ENCODE measurements around the gene CRISP1. TPM values are rescaled to one million over a fixed set of nuclear protein-coding genes. Genes with fewer than 3 reads are reported as not detected.

The CRISP1 gene
- total RNA-seq, 1 donor from 2014 or later: not detected

DNA sequence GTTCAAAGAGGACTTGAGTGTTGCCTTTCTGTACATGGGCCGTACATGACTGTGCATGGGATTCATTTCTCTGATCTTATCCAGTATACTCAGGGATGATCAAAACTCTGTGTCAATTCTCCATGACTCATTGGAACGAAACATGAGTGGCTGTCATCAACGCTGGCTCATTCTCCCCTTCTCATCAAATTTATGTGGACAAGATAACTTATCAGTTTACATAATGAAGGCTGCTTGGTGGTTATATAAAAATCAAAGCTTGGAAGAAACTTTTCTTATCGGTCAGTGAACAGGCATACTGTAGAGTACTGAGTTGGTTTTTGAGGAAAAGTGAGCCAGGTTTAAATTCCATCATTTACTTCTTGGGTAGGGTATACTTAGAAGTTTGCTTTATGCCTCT, 24.9 kb downstream of the CRISP1 start:
- DNase-seq (ENCODE audit: extremely low spot score in 2 of 2): no peak
- Histone ChIP-seq H3K4me1 (no peaks in the 10 kb centered on the region), H3K4me3 (no peak overlapping the region), H3K9me3 (no peaks in the 10 kb centered on the region), H3K27ac (no peak overlapping the region), H3K36me3 (no peaks in the 10 kb centered on the region), H3K27me3 (no peaks in the 10 kb centered on the region)
- intact Hi-C loops (cut with DNase I): no loop called here
- TF ChIP-seq POLR2A (IDR thresholded peaks at IDR 0.05): no peak
- TF ChIP-seq, protein P1, sequence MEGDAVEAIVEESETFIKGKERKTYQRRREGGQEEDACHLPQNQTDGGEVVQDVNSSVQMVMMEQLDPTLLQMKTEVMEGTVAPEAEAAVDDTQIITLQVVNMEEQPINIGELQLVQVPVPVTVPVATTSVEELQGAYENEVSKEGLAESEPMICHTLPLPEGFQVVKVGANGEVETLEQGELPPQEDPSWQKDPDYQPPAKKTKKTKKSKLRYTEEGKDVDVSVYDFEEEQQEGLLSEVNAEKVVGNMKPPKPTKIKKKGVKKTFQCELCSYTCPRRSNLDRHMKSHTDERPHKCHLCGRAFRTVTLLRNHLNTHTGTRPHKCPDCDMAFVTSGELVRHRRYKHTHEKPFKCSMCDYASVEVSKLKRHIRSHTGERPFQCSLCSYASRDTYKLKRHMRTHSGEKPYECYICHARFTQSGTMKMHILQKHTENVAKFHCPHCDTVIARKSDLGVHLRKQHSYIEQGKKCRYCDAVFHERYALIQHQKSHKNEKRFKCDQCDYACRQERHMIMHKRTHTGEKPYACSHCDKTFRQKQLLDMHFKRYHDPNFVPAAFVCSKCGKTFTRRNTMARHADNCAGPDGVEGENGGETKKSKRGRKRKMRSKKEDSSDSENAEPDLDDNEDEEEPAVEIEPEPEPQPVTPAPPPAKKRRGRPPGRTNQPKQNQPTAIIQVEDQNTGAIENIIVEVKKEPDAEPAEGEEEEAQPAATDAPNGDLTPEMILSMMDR (IDR thresholded peaks at IDR 0.05): no peak
- no peak for TF ChIP-seq POLR2AphosphoS5 (IDR thresholded peaks at IDR 0.05; ENCODE audit: insufficient read depth in 1 of 2, low read depth in 1 of 2)

DNA sequence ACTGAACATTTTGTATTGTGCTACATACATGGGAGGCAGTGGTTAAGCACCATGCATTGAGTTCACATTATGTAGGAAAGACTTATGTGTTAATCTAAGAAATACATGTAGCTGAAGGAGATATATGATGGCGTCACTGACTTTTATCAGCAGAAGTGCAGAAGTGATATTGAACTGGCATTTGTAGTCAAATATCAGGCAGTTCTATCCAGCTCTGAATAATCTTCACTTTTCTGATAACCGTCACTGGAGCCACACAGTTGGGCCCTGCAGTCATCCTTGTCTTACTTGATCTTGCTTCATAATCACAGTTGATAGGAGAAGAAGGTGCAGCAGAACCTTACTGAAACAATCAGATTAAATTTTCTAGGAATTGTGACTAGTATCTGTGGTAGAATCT, 26.4 kb downstream of the CRISP1 start:
- Histone ChIP-seq H3K27me3 (no peaks in the 10 kb centered on the region), H3K4me3 (no peak overlapping the region), H3K27ac (no peak overlapping the region), H3K36me3 (no peaks in the 10 kb centered on the region), H3K9me3 (no peaks in the 10 kb centered on the region), H3K4me1 (no peaks in the 10 kb centered on the region)
- intact Hi-C loops (cut with DNase I): no loop called here
- TF ChIP-seq POLR2A (IDR thresholded peaks at IDR 0.05) (no peak), POLR2AphosphoS5 (IDR thresholded peaks at IDR 0.05; ENCODE audit: insufficient read depth in 1 of 2, low read depth in 1 of 2) (no peak)
- TF ChIP-seq, protein P1 (IDR thresholded peaks at IDR 0.05): no peak
- DNase-seq (ENCODE audit: extremely low spot score in 2 of 2): no peak

DNA sequence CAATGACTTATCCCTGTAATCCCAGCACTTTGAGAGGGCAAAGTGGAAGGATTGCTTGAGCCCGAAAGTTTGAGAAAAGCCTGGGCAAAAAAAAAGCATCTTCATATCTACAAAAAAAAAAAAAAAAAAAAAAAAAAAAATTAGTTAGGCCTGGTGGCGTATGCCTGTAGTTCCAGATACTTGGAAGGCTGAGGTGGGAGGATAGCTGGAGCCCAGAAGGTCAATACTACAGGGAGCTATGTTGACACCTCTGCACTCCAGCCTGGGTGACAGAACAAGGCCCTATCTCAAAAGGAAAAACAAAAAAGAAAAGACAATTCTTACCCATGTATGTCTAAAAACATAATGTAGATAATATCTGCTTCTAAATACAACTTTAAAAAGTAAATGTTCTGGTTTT, 27.2 kb downstream of the CRISP1 start:
- no peak overlapping the region for H3K27ac ChIP-seq
- no peaks in the 10 kb centered on the region for H3K27me3 ChIP-seq
- no peak overlapping the region for H3K4me3 ChIP-seq
- intact Hi-C loops (cut with DNase I): no loop called here
- no peak for DNase-seq (ENCODE audit: extremely low spot score in 2 of 2)
- no peaks in the 10 kb centered on the region for H3K9me3 ChIP-seq
- TF ChIP-seq POLR2A (IDR thresholded peaks at IDR 0.05) (no peak), POLR2AphosphoS5 (IDR thresholded peaks at IDR 0.05; ENCODE audit: insufficient read depth in 1 of 2, low read depth in 1 of 2) (no peak)
- TF ChIP-seq, protein P1 (IDR thresholded peaks at IDR 0.05): no peak
- no peaks in the 10 kb centered on the region for H3K36me3 ChIP-seq
- H3K4me1 ChIP-seq: no peaks in the 10 kb centered on the region

DNA sequence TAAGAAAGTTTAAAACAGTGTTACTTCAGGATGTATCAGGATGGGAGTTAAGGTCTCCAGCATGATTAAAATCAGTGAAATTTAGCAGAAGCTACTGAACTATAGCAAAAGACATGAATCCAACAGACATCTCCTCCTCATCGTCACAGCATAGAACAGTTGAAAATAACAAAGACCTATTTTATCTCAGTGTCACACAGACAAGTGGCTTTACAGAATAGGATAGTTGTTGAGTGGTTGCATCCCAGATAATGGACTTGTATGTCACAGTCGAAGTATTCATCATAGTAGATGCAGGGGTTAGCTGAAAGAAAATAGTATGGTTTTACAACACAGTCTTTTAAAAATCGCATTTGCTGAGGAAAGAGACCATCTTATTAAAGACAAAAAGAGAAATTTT, 31.2 kb downstream of the CRISP1 start:
- Histone ChIP-seq H3K4me3 (no peak overlapping the region), H3K36me3 (no peaks in the 10 kb centered on the region), H3K4me1 (no peaks in the 10 kb centered on the region), H3K9me3 (no peaks in the 10 kb centered on the region), H3K27ac (no peak overlapping the region), H3K27me3 (no peaks in the 10 kb centered on the region)
- DNase-seq (ENCODE audit: extremely low spot score in 2 of 2): no peak
- TF ChIP-seq, protein P1 (IDR thresholded peaks at IDR 0.05): no peak
- no peak for TF ChIP-seq POLR2A (IDR thresholded peaks at IDR 0.05)
- TF ChIP-seq POLR2AphosphoS5 (IDR thresholded peaks at IDR 0.05; ENCODE audit: insufficient read depth in 1 of 2, low read depth in 1 of 2): no peak
- intact Hi-C loops (cut with DNase I): no loop called here

DNA sequence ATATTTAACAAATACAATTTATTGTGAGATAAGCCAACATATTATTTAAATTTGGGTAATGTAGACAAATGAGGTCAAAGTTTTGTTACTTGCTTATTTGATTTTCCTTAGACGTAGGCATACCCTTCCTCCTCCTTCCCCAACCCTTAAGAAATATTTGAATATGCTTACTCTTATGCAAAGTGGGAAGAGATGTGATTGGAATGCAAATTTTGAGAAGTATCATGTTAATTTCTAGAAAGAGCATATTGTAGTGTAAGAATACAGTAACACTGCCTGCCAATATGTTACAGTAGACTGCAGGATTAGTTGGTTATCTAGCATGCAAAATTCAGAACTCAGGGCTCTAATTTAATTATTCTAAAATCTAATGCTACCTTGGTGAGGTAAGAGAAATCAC, 32.9 kb downstream of the CRISP1 start:
- no peak for DNase-seq (ENCODE audit: extremely low spot score in 2 of 2)
- H3K4me1 ChIP-seq: no peaks in the 10 kb centered on the region
- TF ChIP-seq, protein P1 (IDR thresholded peaks at IDR 0.05): no peak
- TF ChIP-seq POLR2AphosphoS5 (IDR thresholded peaks at IDR 0.05; ENCODE audit: insufficient read depth in 1 of 2, low read depth in 1 of 2) (no peak), POLR2A (IDR thresholded peaks at IDR 0.05) (no peak)
- H3K27ac ChIP-seq: no peak overlapping the region
- no peaks in the 10 kb centered on the region for H3K27me3 ChIP-seq
- H3K9me3 ChIP-seq: no peaks in the 10 kb centered on the region
- no peaks in the 10 kb centered on the region for H3K36me3 ChIP-seq
- intact Hi-C loops (cut with DNase I): no loop called here
- no peak overlapping the region for H3K4me3 ChIP-seq
